ENCODE results near the gene SCRT2.

Gene SCRT2

DNA sequence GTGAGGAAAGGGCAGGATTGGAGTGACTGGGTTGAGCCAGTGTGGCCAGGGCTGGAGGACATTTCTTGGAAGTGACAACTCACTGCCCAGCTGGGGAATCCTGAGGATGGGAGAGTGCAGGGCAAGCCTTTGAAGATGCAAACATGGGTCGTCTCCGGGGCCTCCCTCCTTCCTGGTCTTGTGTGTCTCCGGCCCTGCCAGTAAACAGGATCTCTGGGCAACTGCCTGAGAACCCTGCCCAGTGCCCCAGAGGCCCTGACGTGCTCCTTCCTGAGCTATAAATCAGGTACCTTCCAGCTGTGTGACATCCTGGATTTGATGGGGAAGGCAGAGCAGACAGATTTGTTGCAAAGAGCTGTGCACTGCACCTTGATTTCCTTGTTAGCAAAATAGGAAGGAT, 52.6 kb downstream of the SCRT2 start:
- DNase-seq = no peak

DNA sequence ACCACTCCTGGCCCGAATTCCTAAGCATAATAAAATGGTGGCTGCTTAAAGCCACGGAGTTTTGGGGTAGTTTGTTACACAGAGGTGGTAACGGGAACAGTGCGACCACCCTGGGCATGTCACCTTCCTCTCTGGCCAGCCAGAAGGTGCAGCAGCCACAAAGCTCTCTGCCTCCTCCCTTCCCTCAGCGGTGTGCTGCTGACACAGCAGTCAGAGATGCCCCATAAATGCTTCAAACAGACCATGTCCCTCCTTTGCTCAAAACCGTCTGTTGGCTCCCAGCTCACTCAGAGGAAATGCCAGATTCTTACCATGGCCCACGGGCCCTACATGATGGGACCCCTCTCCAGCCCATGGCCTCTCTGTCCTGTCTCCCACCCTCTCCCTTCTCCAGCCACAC, 53.4 kb downstream of the SCRT2 start:
- no peak for DNase-seq

DNA sequence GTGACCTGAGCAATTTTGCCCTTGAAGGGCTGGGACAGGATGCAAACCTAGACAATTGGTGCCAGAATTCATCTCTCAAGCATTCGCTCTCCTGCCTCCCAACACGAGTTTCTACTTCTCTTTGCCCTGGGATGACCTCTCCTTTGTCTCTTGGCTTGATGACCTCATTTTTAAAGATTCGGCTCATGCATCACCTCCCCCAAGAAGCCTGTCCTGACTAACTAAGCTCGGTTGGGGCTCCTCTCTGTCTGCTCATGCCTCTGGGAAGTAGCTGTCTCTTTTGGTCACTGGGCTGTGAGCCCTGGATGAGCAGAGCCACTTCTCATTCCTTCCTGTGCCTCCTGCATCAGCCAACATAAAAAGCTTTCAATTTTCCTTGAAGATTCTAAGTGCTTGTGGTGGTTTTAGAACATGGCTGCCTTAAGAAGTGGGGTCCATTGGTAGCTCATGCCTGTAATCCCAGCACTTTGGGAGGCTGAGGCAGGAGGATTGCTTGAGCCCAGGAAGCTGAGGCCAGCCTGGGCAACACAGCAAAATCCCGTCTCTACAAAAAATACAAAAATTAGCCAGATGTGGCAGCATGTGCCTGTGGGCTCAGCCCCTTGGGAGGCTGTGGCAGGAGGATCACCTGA, 54.4 kb downstream of the SCRT2 start:
- no peak for DNase-seq

DNA sequence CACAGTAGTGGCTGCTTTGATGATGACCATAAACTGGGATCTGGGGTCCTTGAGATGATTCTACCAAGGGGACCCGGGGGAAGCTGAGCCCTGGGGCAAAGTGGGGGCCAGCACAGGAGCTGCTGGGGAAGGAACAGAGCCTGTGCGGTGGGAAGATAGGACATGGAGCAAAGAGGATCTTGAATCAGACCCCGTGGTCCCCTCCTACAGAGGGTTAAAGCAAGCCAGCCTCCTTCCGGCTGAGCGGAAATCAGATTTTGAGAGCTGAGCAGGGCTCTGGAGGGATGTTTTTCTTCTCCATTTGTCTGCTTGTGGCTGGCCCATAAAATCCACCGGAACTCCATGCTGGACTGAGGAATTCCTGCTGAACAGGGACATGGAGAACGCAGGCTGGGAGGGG, 55.4 kb downstream of the SCRT2 start:
- DNase-seq = no peak

DNA sequence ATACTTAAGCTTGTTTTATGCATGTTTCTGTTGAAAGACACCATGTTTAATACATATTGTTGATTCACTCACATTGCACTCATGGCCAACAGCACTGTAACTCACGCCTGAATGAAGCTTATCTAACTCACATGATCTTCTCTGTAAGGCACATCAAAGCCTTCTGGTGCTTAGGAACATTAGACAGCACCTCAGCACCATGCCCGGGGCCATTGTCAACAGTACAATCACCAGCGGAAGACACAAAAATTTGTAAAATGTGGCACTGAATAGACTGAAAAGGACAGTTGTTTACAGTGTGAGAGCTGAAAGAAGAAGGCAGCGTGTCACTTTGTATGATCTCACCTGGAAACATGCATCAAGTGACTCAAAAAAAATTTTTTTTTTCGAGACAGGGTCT, 56.6 kb downstream of the SCRT2 start:
- no peak for DNase-seq

DNA sequence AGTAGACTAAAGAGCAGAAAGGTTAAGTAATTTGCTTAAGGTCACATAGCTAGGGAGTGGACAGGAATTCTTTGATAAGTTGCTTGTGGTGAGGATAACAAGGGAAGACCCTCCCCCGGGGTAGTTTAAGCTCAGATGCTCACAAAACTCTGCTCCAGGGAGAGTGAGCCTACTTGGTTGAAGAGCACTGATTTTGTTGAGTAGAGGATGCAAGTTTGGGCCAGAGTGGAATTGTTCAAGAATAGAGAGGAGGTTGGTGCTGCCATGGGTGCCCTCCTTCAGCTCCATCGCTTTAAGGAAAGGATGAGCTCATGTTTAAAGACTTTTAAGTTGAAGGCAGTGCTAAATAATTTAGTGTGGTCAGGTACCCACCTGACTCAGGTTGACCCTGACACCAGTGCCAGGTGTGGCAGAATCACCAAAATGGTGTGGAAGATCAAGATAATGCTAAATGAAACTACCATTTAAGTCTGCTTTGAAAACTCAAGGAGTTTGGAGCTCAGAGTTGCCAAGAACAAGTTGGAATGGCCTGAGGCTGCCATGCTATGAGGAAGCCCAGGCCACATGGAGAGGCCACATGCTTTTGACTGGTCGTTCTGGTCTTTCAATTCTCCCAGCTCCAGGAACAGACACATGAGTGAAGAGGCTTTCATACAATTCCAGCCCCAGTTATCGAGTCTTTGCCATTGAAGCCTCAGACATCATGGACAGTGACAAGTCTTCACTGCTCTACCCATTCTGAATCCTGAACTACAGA, 57.5 kb downstream of the SCRT2 start:
- no peak for DNase-seq

DNA sequence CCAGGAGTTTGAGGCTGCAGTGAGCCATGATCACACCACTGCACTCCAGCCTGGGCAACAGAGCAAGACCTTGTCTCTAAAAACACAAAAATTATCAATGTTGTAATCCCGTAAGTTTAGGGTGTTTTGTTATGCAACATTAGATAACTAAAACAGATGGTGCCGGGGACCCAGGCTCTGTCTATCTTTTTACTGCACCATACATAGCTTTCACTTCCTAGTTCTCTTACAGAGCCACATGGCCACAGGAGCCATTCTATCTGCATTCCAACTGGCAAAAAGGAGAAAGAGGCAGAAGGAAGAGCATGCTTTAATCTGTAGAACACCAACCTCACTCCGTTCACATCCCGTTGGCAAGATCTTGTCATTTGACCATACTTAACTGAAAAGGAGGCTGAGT, 60.1 kb downstream of the SCRT2 start:
- DNase-seq = no peak

DNA sequence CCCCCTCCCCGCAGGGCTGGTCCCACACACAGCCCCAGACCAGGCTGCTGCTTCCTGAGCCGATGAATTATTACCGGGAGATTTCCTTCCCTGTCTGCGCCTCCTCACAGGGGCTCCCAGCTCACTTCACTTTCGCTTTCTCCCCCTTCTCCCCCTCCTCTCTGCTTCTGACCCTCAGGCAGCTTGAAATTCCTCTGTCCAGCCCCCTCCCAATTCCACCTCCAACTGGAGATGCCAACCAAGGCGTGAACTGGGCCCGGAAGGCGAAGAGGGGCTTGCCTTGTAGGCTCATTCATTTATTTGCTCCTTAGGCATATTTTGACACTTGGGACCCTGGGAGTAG, 63.8 kb downstream of the SCRT2 start:
- DNase-seq = no peak
